K562 (cell line): Measurements from ENCODE around the gene EIF1. TPM values are rescaled to one million over a fixed set of nuclear protein-coding genes. Genes with fewer than 3 reads are reported as not detected.
A peak's percentile ranks its signal among the peaks of the same experiment; 100 is the strongest.

Source experiments
- CBX2 ChIP-seq: fragments of 200-600 bp; sonication (generic); IDR thresholded peaks from one replicate; pipeline ENCODE4 v1.6.1; 2012; ENCODE audit warnings: mild to moderate bottlenecking, low read length, inconsistent platforms; ENCODE audit not compliant: insufficient read depth, poor library complexity, severe bottlenecking
- COPS2 ChIP-seq: fragments of 450-650 bp; conservative IDR thresholded peaks from 2 replicates; pipeline ENCODE4 v1.6.1; 2016; ENCODE audit warnings: mild to moderate bottlenecking, moderate library complexity
- DIDO1 ChIP-seq: fragments of 450-650 bp; IDR thresholded peaks from 2 replicates; pipeline ENCODE4 v1.6.1; 2016; ENCODE audit warnings: low read depth, missing biosample characterization, missing genetic modification characterization
- ERF ChIP-seq: fragments of 450-650 bp; formaldehyde crosslinking; IDR thresholded peaks from 2 replicates; pipeline ENCODE4 v1.4.0; 2020; ENCODE audit warnings: mild to moderate bottlenecking, mixed read lengths
- FOXA1 ChIP-seq: fragments of 450-650 bp; IDR thresholded peaks from 2 replicates; pipeline ENCODE4 v1.6.1; 2016; ENCODE audit warnings: mild to moderate bottlenecking, borderline replicate concordance
- FOXA3 ChIP-seq, 2 experiments: fragments of 450-650 bp in 1 of 2; sonication (generic) in 1 of 2; formaldehyde crosslinking; IDR thresholded peaks in 1 of 2; conservative IDR thresholded peaks in 1 of 2; 2 replicates each; pipeline versions ENCODE4 v1.4.0 to v1.8.0; 2020 to 2022; ENCODE audit warnings: mild to moderate bottlenecking in 2 of 2, missing genetic modification reagents in 1 of 2
- GABPA ChIP-seq: fragments of 200-800 bp; sonication (Bioruptor generic); conservative IDR thresholded peaks from 2 replicates; pipeline ENCODE4 v1.6.1; 2016; ENCODE audit warnings: low read depth, missing genetic modification characterization, missing compliant biosample characterization
- HNRNPLL ChIP-seq: fragments of 200-400 bp; formaldehyde crosslinking; IDR thresholded peaks from 2 replicates; pipeline ENCODE4 v1.6.1; 2017; ENCODE audit warnings: low read length, low read depth, mild to moderate bottlenecking; ENCODE audit not compliant: poor library complexity, severe bottlenecking
- IRF1 ChIP-seq: sonication (generic); formaldehyde crosslinking; IDR thresholded peaks from 2 replicates; pipeline ENCODE4 v1.8.0; 2022; ENCODE audit warnings: missing genetic modification reagents, mild to moderate bottlenecking, borderline replicate concordance
- IRF2 ChIP-seq: sonication (generic); formaldehyde crosslinking; IDR thresholded peaks from 2 replicates; pipeline ENCODE4 v1.8.1; 2022; ENCODE audit warnings: mild to moderate bottlenecking, missing genetic modification reagents
- KDM4B ChIP-seq, 2 experiments: fragments of 450-650 bp in 1 of 2; sonication (generic) in 1 of 2; IDR thresholded peaks; 2 replicates each; pipeline ENCODE4 v1.6.1; 2016 to 2017; ENCODE audit warnings: borderline replicate concordance in 2 of 2, antibody characterized with exemption in 1 of 2, low read depth in 1 of 2, mild to moderate bottlenecking in 1 of 2
- RB1 ChIP-seq: fragments of 450-650 bp; IDR thresholded peaks from 2 replicates; pipeline ENCODE4 v1.6.1; 2017; ENCODE audit warnings: low read depth, mild to moderate bottlenecking
- RBM22 ChIP-seq: fragments of 200-400 bp; formaldehyde crosslinking; IDR thresholded peaks from 2 replicates; pipeline ENCODE4 v1.6.1; 2018; ENCODE audit warnings: low read length, low read depth; ENCODE audit not compliant: poor library complexity, severe bottlenecking
- WHSC1 ChIP-seq: IDR thresholded peaks from one replicate; pipeline ENCODE4 v1.6.1; 2012; ENCODE audit warnings: low read length, control low read depth, inconsistent platforms
- YBX1 ChIP-seq: fragments of 450-650 bp; IDR thresholded peaks from 2 replicates; pipeline ENCODE4 v1.7.1; 2016; ENCODE audit warnings: mild to moderate bottlenecking
- ZBTB9 ChIP-seq: fragments of 450-650 bp; formaldehyde crosslinking; IDR thresholded peaks from 2 replicates; pipeline ENCODE4 v1.4.0; 2020; ENCODE audit warnings: mild to moderate bottlenecking, moderate library complexity
- ZFP30 ChIP-seq: fragments of 250-450 bp; sonication (Bioruptor Pico); IDR thresholded peaks from 2 replicates; pipeline ENCODE4 v1.8.0; 2022; ENCODE audit warnings: moderate library complexity, mild to moderate bottlenecking, inconsistent platforms, borderline replicate concordance
- ZKSCAN3 ChIP-seq: fragments of 250-450 bp; sonication (Bioruptor Pico); IDR thresholded peaks from 2 replicates; pipeline ENCODE4 v1.4.0; 2020
- ZNF398 ChIP-seq: fragments of 250-450 bp; sonication (Bioruptor Pico); IDR thresholded peaks from 2 replicates; pipeline ENCODE4 v1.8.0; 2021; ENCODE audit warnings: moderate library complexity, mild to moderate bottlenecking, inconsistent platforms
- ZZZ3 ChIP-seq: fragments of 450-650 bp; IDR thresholded peaks from 2 replicates; pipeline ENCODE4 v1.6.1; 2016; ENCODE audit warnings: antibody characterized with exemption, mild to moderate bottlenecking, moderate library complexity
- polyA plus RNA-seq, 8 experiments: library from polyadenylated mRNA; depleted of rRNA in 4 of 8; stranded (reverse) in 5 of 8; unstranded in 3 of 8; fragments of >200 nt; fragmentation: Nextera tagmentation in 2 of 8; fragmentation: Illumina TruSeq in 1 of 8; extraction: Ambion mirVana in 2 of 8; extraction: Trizol in 1 of 8; gene quantifications; 2 replicates each; pipeline versions ENCODE4 v1.2.1 to v1.2.3, GENCODE V29; 2011 to 2014; ENCODE audit warnings: inconsistent platforms in 1 of 8, missing spikeins in 1 of 8
- total RNA-seq, 7 experiments: library from RNA; depleted of rRNA in 6 of 7; stranded (reverse); fragments of >200 nt in 6 of 7; fragmentation: Illumina TruSeq in 2 of 7; extraction: Trizol in 2 of 7; gene quantifications; 2 replicates each; pipeline versions ENCODE4 v1.2.1 to v1.2.3, GENCODE V29; 2011 to 2021; ENCODE audit warnings: low replicate concordance in 1 of 7

The EIF1 gene
- total and polyA plus RNA-seq, 9 of the 15 experiments (the other 6 are each of a cell fraction or from before 2014, with no cell fraction given), result 67.0 to 1,204 (median 320) TPM

GRCh38 chr17:41688641-41689496 is at the start of gene EIF1 (continued):
- TF ChIP-seq IRF1 (CRISPR knock-in tag) (peak; percentile 60; the same call in 1 of the 2 replicates), FOXA1 (no peak), HNRNPLL (peak; percentile 77), COPS2 (no peak), FOXA3 (CRISPR knock-in tag; conservative IDR thresholded peaks at IDR 0.05 in 1 of 2, IDR thresholded peaks at IDR 0.05 in 1 of 2) (peak; percentile 15 to 24; a peak in 2 of 4 replicates), CBX2 (no peak), ZNF398 (CRISPR knock-in tag) (no peak), RBM22 (peak; percentile 100), KDM4B (IDR thresholded peaks at IDR 0.05; ENCODE audit: borderline replicate concordance in 2 of 2, low read depth in 1 of 2) (peak in 1 of 2 experiments; percentile 89; a peak in 2 of 4 replicates), ZFP30 (CRISPR knock-in tag) (no peak), ERF (CRISPR knock-in tag) (peak; percentile 85), GABPA (tag) (peak; percentile 95), YBX1 (no peak), DIDO1 (tag) (no peak), WHSC1 (no peak), ZKSCAN3 (CRISPR knock-in tag) (no peak), RB1 (peak; percentile 66), ZZZ3 (no peak), ZBTB9 (CRISPR knock-in tag) (peak; percentile 97), IRF2 (CRISPR knock-in tag) (no peak)
